ENCODE measurements around the gene CHPF2.

The CHPF2 gene

DNA sequence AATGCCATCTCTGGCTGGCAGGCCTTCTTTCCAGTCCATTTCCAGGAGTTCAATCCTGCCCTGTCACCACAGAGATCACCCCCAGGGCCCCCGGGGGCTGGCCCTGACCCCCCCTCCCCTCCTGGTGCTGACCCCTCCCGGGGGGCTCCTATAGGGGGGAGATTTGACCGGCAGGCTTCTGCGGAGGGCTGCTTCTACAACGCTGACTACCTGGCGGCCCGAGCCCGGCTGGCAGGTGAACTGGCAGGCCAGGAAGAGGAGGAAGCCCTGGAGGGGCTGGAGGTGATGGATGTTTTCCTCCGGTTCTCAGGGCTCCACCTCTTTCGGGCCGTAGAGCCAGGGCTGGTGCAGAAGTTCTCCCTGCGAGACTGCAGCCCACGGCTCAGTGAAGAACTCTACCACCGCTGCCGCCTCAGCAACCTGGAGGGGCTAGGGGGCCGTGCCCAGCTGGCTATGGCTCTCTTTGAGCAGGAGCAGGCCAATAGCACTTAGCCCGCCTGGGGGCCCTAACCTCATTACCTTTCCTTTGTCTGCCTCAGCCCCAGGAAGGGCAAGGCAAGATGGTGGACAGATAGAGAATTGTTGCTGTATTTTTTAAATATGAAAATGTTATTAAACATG lies 6.0 kb downstream of the CHPF2 start:
- TF ChIP-seq, protein P1, sequence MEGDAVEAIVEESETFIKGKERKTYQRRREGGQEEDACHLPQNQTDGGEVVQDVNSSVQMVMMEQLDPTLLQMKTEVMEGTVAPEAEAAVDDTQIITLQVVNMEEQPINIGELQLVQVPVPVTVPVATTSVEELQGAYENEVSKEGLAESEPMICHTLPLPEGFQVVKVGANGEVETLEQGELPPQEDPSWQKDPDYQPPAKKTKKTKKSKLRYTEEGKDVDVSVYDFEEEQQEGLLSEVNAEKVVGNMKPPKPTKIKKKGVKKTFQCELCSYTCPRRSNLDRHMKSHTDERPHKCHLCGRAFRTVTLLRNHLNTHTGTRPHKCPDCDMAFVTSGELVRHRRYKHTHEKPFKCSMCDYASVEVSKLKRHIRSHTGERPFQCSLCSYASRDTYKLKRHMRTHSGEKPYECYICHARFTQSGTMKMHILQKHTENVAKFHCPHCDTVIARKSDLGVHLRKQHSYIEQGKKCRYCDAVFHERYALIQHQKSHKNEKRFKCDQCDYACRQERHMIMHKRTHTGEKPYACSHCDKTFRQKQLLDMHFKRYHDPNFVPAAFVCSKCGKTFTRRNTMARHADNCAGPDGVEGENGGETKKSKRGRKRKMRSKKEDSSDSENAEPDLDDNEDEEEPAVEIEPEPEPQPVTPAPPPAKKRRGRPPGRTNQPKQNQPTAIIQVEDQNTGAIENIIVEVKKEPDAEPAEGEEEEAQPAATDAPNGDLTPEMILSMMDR (IDR thresholded peaks at IDR 0.05; ENCODE audit: control insufficient read depth, insufficient read depth, low read depth, low read length, missing control alignments), result no peak
- DNase-seq (ENCODE audit: low read depth), result no peak
- H3K4me3 ChIP-seq (ENCODE audit: control insufficient read depth, low read depth, low read length), result no peak overlapping the region

DNA sequence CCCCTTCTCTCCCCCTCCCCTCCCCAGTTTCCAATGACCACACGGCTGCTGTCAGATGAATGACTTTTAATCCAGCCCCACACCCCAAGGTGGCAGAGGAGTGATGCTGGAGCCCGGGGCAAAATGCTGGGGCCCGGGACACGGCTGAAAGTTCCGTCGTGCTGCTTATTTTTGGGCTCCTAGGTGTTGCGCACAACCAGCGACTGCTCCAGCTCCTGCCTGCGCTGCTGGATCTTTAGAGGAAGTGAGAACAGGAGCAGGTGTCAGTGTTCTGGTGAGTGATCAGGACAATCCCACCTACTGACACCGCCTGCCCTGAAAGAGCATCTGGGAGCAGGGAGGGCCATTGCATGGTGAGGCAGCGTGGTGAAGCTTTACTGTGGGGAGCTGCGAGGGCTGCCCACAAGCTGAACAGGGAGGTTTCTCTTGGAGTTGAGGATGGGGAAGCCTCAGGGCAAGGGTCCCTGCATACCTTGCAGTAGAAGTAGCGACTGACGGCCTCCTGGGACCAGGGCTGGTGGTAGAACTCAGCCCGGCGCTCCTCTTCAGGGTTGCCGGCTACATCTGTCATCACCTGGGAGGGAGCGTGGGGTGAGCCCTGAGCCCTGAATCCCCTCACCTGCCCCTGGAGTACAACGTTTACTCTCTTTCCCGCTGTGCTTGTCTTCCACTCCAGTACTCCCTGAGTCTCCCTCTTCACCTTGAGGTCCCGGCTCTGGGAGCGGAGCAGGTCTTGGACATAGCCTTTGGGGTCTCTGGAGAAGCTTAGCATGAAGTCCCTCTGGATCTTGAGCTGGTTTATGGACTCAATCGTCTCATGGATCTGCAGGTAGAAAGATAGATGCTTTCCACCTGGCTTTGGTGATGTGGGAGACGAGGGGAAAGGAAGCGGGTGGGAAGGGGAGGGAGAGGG lies 6.9 kb downstream of the CHPF2 start:
- H3K4me3 ChIP-seq (ENCODE audit: control insufficient read depth, low read depth, low read length), result no peak overlapping the region
- DNase-seq (ENCODE audit: low read depth), result no peak
- TF ChIP-seq, protein P1 (IDR thresholded peaks at IDR 0.05; ENCODE audit: control insufficient read depth, insufficient read depth, low read depth, low read length, missing control alignments), result no peak

DNA sequence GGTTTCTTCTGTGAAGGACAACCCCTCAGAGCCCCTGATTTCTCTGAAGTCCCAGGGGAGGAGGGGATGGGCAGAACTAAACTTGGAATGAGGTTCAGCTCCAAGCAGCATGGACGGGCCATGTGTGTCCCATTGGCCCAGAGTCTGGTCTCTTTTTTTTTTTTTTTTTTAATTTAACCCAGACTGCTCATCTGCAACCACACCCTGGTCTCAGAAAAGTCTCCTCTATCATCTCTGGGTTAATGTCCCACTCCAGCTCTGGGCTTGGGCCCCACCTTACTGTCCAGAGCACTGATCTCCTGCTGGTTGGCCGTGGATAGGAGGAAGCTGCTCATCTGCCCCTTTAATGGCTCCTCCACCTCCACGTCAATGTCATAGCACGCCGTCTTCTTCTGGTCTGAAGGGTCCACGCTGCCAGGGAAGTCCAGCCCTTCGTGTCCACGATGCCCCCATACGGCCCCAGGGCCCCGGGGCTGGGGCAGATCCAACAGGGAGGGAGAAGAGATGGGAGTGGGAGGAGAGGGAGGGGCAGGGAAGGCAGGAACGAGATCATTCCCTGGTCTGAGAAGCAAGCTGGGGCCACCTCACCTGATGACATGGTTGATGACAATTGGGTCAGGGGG lies 7.7 kb downstream of the CHPF2 start:
- TF ChIP-seq, protein P1 (IDR thresholded peaks at IDR 0.05; ENCODE audit: control insufficient read depth, insufficient read depth, low read depth, low read length, missing control alignments), result no peak
- DNase-seq (ENCODE audit: low read depth), result no peak
- no peak overlapping the region for H3K4me3 ChIP-seq (ENCODE audit: control insufficient read depth, low read depth, low read length)

DNA sequence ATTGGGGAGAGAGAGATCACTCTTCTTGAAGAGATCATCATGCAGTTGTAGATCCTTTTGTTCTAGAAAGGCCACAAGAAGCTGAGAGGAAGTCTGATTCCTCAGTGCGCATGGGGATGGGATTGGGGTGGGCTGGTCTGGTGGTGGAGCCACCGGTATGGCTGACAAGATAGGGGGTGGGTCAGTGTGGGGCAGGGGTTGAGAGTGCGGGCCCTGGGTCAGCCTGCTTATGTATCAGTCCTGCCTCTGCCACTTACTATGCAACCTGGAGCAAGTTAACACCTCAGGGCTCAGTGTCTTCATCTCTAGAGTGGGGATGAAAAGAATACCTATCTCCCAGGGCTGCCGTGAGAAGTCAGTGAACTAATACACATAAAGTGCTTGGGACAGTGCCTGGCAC lies 8.3 kb downstream of the CHPF2 start:
- no peak for DNase-seq (ENCODE audit: low read depth)
- TF ChIP-seq, protein P1 (IDR thresholded peaks at IDR 0.05; ENCODE audit: control insufficient read depth, insufficient read depth, low read depth, low read length, missing control alignments), result no peak
- H3K4me3 ChIP-seq (ENCODE audit: control insufficient read depth, low read depth, low read length), result no peak overlapping the region

DNA sequence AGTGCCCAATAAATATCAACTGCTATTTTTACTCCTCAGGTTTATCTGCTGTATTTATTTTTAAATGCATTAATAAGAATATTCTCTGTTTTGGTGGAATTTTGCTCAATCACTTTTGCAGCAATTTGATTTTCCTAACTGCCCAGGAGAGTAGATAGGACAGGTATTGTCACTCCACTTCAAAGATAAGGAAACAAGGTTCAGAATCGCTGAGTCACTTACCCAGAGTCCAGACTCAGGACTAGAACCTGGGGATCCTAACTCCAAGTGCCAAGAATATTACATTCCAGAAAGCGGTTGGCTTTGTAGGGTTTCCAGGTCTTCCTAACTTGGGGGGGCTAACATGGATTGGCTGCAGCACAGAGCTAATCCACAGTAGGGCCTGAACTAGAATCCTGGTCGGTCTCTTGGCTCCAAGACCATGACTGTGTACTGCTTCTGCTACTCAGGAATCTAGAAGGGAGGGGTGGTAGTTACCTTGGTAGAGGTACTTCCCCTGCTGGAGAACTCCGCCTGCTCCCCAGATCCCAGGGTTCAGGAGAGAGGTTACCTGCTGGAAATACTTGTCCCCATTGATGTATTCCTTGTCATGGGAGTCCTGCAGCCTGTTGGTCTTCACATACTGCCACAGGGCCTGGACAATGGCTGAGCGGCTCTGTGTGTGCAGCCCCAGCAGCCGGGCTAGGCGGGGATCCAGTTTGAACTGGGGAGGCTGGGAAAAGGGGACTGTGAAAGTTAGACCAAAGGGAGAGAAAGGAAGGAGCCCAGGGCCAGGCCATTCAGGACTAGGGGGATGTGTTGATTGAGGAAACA lies 8.9 kb downstream of the CHPF2 start:
- H3K4me3 ChIP-seq (ENCODE audit: control insufficient read depth, low read depth, low read length), result no peak overlapping the region
- DNase-seq (ENCODE audit: low read depth), result no peak
- TF ChIP-seq, protein P1 (IDR thresholded peaks at IDR 0.05; ENCODE audit: control insufficient read depth, insufficient read depth, low read depth, low read length, missing control alignments), result no peak

DNA sequence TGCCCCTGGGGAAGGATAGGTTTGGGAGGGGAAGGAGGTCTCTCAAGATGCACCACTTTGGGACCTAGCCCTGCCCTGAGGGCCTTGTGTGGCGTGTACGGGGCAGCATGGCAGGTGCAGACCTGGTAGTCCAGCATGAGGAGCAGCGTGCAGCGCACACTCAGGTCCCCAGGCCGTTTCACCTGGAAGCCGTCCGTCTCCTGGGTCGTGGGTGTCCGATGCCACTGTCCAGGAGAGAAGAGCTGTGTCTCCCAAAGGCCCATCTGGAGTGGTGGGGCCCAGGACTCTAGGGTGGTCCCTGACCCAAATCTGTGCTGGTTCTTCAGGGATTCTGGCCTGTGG lies 9.4 kb downstream of the CHPF2 start:
- DNase-seq (ENCODE audit: low read depth), result no peak
- TF ChIP-seq, protein P1 (IDR thresholded peaks at IDR 0.05; ENCODE audit: control insufficient read depth, insufficient read depth, low read depth, low read length, missing control alignments), result no peak
- H3K4me3 ChIP-seq (ENCODE audit: control insufficient read depth, low read depth, low read length), result no peak overlapping the region
